HG03159 (cell line): Measurements from ENCODE around the gene RRAD.

ENCODE experiments used
- ATAC-seq: cut with Tn5 transposase; IDR thresholded peaks from one replicate; pipeline ENCODE4 v1.9.1; 2021; ENCODE audit warnings: mild to moderate bottlenecking, moderate library complexity; ENCODE audit not compliant: unreplicated experiment

Gene RRAD

GRCh38 chr16:66918355-66918754 lies 7.0 kb downstream of the RRAD start:
- ATAC-seq: no peak

- ATAC-seq: no peak
These were observed 7.6 kb downstream of the RRAD start for GRCh38 chr16:66917741-66918140.

- ATAC-seq: no peak
These were observed 8.8 kb downstream of the RRAD start for GRCh38 chr16:66916518-66916917.

- no peak for ATAC-seq
These were observed 10.3 kb downstream of the RRAD start for GRCh38 chr16:66915041-66915440.

- ATAC-seq: no peak
These were observed 10.8 kb downstream of the RRAD start for GRCh38 chr16:66914541-66914940.

DNA sequence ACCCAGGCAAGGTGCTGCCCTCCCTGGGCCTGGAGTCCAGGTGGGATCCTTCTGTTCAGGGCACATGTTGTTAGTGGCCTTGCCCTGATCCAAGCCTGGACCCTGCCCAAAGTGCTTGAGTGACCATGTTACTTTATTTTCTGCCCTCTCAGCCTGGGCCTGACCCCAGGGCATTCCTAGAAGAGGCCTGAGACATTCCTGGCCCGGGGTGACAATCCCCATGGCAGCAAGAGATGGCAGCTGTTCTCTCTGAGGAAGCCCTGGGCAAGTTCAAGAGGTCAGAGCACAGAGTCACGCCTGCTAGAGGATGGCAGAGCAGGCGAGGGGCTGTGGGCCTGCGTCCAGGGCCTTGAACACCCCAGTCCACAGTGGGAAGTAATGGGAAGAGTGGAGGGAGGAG lies 11.6 kb downstream of the RRAD start:
- ATAC-seq: no peak

- no peak for ATAC-seq
These were observed 12.3 kb downstream of the RRAD start for GRCh38 chr16:66913081-66913480.

DNA sequence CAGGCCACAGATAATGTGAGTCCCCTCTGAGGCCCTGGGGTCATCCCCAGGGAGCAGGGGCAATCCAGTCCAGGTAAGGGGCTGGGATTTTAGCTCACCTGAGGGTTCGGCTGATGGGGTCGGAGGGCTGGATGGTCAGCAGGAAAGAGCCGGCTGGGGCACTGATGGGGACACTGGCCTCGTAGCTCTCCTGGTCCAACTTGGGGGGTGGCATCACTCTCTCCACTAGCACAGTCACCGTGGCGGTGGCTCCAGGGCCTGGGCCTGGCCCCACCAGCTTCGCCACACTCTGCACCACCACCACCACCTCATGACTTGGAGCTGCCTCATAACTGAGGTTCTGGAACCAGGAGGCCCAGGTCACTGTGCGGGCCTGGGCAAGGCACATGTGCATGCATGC lies 13.5 kb downstream of the RRAD start:
- no peak for ATAC-seq

GRCh38 chr16:66911112-66911511 lies 14.2 kb downstream of the RRAD start:
- no peak for ATAC-seq

GRCh38 chr16:66910175-66910940 lies 15.0 kb downstream of the RRAD start:
- ATAC-seq: no peak

GRCh38 chr16:66908762-66909559 lies 16.4 kb downstream of the RRAD start:
- ATAC-seq: no peak

DNA sequence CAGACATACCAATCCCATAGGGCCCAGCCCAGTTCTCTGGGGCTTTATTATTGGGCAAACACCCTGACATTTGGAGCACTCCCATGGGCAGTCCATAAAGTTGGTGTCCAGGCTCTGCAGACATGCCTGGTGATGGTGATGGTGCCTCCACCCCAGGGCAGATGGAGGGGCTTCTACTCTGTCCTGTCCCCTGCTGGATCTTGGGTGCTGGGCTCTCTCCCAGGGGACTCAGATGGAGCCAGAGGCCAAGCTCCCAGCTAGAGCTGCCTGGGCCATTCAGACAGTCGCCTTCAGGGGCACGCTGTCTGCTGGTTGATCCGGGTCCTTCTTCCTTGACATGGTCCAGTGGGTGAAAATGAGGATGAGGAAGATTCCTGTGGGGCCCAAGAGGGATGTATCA lies 17.2 kb downstream of the RRAD start:
- no peak for ATAC-seq

DNA sequence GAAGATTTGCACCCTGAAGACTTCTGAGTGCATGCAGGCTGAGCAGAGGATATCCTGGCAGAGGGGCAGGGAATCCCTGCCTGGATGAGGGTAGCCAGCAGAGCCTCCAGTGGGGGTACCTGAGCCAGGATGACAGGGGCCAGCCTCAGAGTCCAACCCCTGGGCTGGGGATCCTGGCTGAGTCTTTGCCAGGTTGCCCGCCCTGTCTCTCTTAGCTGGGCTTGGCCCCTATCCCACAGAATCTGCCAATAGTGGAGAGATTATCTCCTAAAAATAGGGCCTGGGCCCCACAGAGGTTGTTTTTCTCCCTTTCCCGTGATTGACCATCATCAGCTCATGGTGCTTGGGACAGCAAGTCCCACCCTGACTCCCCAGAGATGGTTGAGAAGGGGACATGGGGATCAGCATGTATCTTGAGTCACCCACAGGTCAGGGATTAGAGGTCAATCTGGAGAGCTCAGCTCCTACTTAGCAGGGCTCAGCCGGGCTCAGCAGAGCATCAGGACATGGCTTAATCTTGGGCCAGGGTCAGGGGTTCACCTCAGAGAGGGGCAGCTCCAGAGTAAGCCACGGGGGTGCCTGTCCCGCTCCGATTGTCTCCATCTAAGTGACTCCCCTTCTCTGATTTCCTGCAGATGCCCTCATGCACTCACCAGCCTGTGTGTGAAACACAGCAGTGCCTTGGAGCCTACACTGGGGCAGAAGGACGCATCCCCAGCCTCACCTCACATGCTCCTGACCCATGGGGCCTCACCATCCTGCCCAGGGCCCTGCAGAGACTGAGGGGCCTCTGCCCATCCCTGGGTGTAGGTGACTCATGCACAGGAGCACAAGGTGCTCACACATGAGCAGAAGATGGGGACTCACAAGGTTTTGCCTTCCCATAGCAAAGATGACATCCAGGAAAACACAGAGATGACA lies 18.2 kb downstream of the RRAD start:
- ATAC-seq: no peak

DNA sequence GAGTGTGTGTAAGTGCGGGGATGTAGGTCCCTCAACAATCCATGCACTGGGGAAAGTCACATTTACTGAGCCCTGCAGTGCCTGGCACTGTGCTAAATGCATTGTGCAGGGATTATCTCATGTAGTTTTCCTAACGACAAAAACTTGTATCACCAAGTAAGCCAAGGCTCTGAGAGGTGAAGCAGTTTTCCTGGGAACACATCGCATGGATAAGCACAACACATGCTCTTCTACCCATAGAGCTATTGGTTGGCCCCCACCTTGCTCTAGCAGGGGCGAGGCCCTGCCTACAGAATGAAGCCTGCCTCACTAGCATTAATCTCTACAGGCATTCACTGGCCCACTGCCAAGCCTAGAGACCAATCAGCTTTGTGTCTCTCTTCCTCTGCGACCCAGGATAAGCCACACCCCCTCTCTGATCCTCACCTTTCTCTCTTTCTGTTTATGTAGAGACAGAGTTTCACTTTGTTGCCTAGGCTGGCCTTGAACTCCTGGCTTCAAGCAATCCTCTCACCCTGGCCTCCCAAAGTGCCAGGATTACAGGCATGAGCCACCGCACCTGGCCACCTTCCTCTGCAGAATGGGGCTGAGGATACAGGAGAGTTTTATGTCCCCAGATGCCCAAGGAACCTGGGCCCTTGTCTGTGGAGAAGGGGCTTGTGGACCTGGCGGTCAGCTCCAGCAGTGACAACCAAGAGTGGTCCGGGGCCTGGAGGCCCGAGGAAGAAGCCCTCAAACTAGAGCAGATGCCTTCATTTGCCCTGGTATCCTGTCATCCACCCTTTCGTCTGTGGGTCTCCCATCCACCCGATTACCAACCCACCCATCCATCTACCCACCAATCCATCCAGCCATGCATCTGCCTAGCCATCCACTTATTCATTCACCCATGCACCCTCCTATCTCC lies 19.4 kb downstream of the RRAD start:
- no peak for ATAC-seq

GRCh38 chr16:66904846-66905632 lies 20.3 kb downstream of the RRAD start:
- no peak for ATAC-seq

- ATAC-seq: no peak
These were observed 20.9 kb downstream of the RRAD start for GRCh38 chr16:66904428-66904845.

DNA sequence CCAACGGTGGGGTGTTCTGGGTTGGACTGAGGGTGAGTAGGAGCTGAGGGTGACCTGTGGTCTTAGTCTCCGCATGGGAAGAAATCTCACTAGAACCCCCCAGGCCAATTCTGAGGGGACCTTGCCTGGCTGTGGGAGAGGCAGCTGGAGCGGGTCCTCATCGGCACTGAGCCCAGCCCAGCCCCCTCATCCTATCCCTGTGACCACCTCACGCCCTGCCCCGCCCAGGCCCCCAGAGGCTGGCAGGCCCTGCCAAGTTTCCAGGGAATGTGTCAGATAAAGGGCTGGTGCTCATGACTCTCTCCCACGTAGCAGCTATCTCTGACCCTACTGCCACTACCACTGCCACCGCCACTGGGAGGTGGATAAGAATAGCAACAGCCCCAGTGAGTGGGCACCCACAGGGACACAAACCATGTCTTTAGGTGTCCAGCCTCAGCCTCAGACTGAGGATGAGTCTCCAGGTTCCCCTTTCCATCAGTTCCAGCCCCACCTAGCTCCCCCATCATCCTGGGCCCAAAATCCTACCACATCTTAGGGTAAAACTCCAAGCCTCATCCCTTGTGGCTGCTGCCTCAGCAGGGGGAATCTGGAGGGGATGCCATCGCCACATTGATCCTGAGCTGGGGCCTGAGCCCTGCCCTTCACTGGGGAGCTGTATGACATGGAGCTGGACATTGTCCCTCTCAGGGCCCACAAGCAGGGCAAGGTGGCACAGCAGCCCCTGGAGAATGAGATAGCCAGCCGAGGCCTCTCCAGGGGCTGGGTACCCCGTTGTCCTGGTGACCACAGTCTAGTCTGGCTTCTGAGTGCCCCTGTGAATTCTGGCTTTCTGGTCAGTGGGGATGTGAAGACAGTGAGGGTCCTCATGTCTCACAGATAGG lies 21.5 kb downstream of the RRAD start:
- no peak for ATAC-seq
